ENCODE results near the gene NHLRC4. TPM values are rescaled to one million over a fixed set of nuclear protein-coding genes. Genes with fewer than 3 reads are reported as not detected.

NHLRC4 gene
- total RNA-seq, 1 experiment from 2014 or later = 0.44 TPM

- H3K4me2 ChIP-seq (ENCODE audit: low read length) = no peak overlapping the region
- no peaks in the 10 kb centered on the region for H3K27me3 ChIP-seq (ENCODE audit: low read length)
- no peaks in the 10 kb centered on the region for H3K79me2 ChIP-seq (ENCODE audit: low read length)
- no TSS peak for BruUV-seq (replicated peaks)
- H2AFZ ChIP-seq (ENCODE audit: low read length) = no peak overlapping the region
- no peak overlapping the region for H3K27ac ChIP-seq (ENCODE audit: low read length)
- no peak overlapping the region for H3K4me3 ChIP-seq (ENCODE audit: low read length)
- H3K9me3 ChIP-seq (ENCODE audit: low read length) = no peaks in the 10 kb centered on the region
- no peaks in the 10 kb centered on the region for H3F3A ChIP-seq (ENCODE audit: low read length, unreplicated experiment)
- H3K4me1 ChIP-seq (ENCODE audit: insufficient read depth, low read length) = no peaks in the 10 kb centered on the region
- ChIA-PET POLR2A (ENCODE audit: unreplicated experiment) (no interaction called here), CTCF (no interaction called here)
- no peaks in the 10 kb centered on the region for H3K9me2 ChIP-seq (replicated peaks; ENCODE audit: low read length)
- DNase-seq = no peak
- no peaks in the 10 kb centered on the region for H3K36me3 ChIP-seq (ENCODE audit: low read depth, low read length)
- no peak for ATAC-seq
- intact Hi-C loops (cut with micrococcal nuclease) = loop anchor here (10.0 kb wide), 1 partner anchor 56 kb away; the partner anchor contains the start of gene CAPN15
- TF ChIP-seq CTCF (conservative IDR thresholded peaks at IDR 0.05; ENCODE audit: low read depth, low read length) (no peak), EZH2phosphoT487 (IDR thresholded peaks at IDR 0.05; ENCODE audit: borderline replicate concordance, low read length) (no peak), EZH2 (IDR thresholded peaks at IDR 0.05; ENCODE audit: low read length, unreplicated experiment) (no peak)
- H3K9ac ChIP-seq (ENCODE audit: low read length) = no peak overlapping the region
- H4K20me1 ChIP-seq (ENCODE audit: low read length) = no peaks in the 10 kb centered on the region
Observed at GRCh38 chr16:580141-580945, 13.5 kb downstream of the NHLRC4 start.

- Histone ChIP-seq H3K79me2 (ENCODE audit: low read length) (no peaks in the 10 kb centered on the region), H3K9me2 (replicated peaks; ENCODE audit: low read length) (no peaks in the 10 kb centered on the region), H2AFZ (ENCODE audit: low read length) (no peak overlapping the region), H3K9me3 (ENCODE audit: low read length) (no peaks in the 10 kb centered on the region), H3K27ac (ENCODE audit: low read length) (no peak overlapping the region), H3K4me3 (ENCODE audit: low read length) (no peak overlapping the region), H4K20me1 (ENCODE audit: low read length) (no peaks in the 10 kb centered on the region), H3F3A (ENCODE audit: low read length, unreplicated experiment) (no peaks in the 10 kb centered on the region), H3K4me2 (ENCODE audit: low read length) (no peak overlapping the region), H3K9ac (ENCODE audit: low read length) (no peak overlapping the region), H3K4me1 (ENCODE audit: insufficient read depth, low read length) (no peaks in the 10 kb centered on the region), H3K36me3 (ENCODE audit: low read depth, low read length) (no peaks in the 10 kb centered on the region), H3K27me3 (ENCODE audit: low read length) (no peaks in the 10 kb centered on the region)
- DNase-seq (no peak), ATAC-seq (no peak)
- intact Hi-C loops (cut with micrococcal nuclease) = loop anchor here (10.0 kb wide), 1 partner anchor 56 kb away; the partner anchor contains the start of gene CAPN15
- CTCF ChIA-PET = no interaction called here
- POLR2A ChIA-PET (ENCODE audit: unreplicated experiment) = no interaction called here
- BruUV-seq (replicated peaks) = no TSS peak
- TF ChIP-seq CTCF (conservative IDR thresholded peaks at IDR 0.05; ENCODE audit: low read depth, low read length) = no peak
- TF ChIP-seq EZH2 (IDR thresholded peaks at IDR 0.05; ENCODE audit: low read length, unreplicated experiment) = no peak
- TF ChIP-seq EZH2phosphoT487 (IDR thresholded peaks at IDR 0.05; ENCODE audit: borderline replicate concordance, low read length) = no peak
Observed at GRCh38 chr16:580946-581498, 14.2 kb downstream of the NHLRC4 start.

GRCh38 chr16:582218-582613 is 15.4 kb downstream of the NHLRC4 start:
- Histone ChIP-seq H3K9me3 (ENCODE audit: low read length) (no peaks in the 10 kb centered on the region), H3K36me3 (ENCODE audit: low read depth, low read length) (no peaks in the 10 kb centered on the region), H3F3A (ENCODE audit: low read length, unreplicated experiment) (no peaks in the 10 kb centered on the region), H3K27ac (ENCODE audit: low read length) (no peak overlapping the region), H3K4me2 (ENCODE audit: low read length) (no peak overlapping the region), H3K27me3 (ENCODE audit: low read length) (no peaks in the 10 kb centered on the region), H3K9me2 (replicated peaks; ENCODE audit: low read length) (no peaks in the 10 kb centered on the region), H3K4me1 (ENCODE audit: insufficient read depth, low read length) (no peaks in the 10 kb centered on the region), H3K9ac (ENCODE audit: low read length) (no peak overlapping the region), H2AFZ (ENCODE audit: low read length) (no peak overlapping the region), H4K20me1 (ENCODE audit: low read length) (no peaks in the 10 kb centered on the region), H3K4me3 (ENCODE audit: low read length) (no peak overlapping the region), H3K79me2 (ENCODE audit: low read length) (no peaks in the 10 kb centered on the region)
- CTCF ChIA-PET = no interaction called here
- no TSS peak for BruUV-seq (replicated peaks)
- POLR2A ChIA-PET (ENCODE audit: unreplicated experiment) = interaction anchor here (0.6 kb wide), 2 partner anchors 146 to 961 kb away, joined by 3 to 5 read pairs; no protein-coding TSS in a partner anchor
- no peak for TF ChIP-seq CTCF (conservative IDR thresholded peaks at IDR 0.05; ENCODE audit: low read depth, low read length)
- TF ChIP-seq EZH2 (IDR thresholded peaks at IDR 0.05; ENCODE audit: low read length, unreplicated experiment) = no peak
- TF ChIP-seq EZH2phosphoT487 (IDR thresholded peaks at IDR 0.05; ENCODE audit: borderline replicate concordance, low read length) = no peak
- DNase-seq = no peak
- ATAC-seq = no peak
- intact Hi-C loops (cut with micrococcal nuclease) = loop anchor here (10.0 kb wide), 1 partner anchor 57 kb away; the partner anchor contains the start of gene CAPN15

Measured in PC-3 (cell line).